GM19455 (cell line): Measurements from ENCODE around the gene SLCO2B1.
A peak's percentile ranks its signal among the peaks of the same experiment; 100 is the strongest.

ENCODE experiments used
- ATAC-seq: cut with Tn5 transposase; IDR thresholded peaks from one replicate; pipeline ENCODE4 v1.9.1; 2021; ENCODE audit not compliant: unreplicated experiment

The SLCO2B1 gene

GRCh38 chr11:75214411-75214821 lies 63.5 kb downstream of the SLCO2B1 start:
- no peak for ATAC-seq

- ATAC-seq: no peak
These were observed 63.9 kb downstream of the SLCO2B1 start for GRCh38 chr11:75214843-75215242.

- no peak for ATAC-seq
These were observed 69.0 kb downstream of the SLCO2B1 start for GRCh38 chr11:75219869-75220268.

- no peak for ATAC-seq
These were observed 73.2 kb downstream of the SLCO2B1 start for GRCh38 chr11:75223954-75224643.

- ATAC-seq: no peak
These were observed 74.9 kb downstream of the SLCO2B1 start for GRCh38 chr11:75225794-75226193.

- no peak for ATAC-seq
These were observed 78.6 kb downstream of the SLCO2B1 start for GRCh38 chr11:75229466-75229865.

- ATAC-seq: no peak
These were observed 79.7 kb downstream of the SLCO2B1 start for GRCh38 chr11:75230621-75231020.

- no peak for ATAC-seq
These were observed 82.9 kb downstream of the SLCO2B1 start for GRCh38 chr11:75233754-75234172.

- no peak for ATAC-seq
These were observed 85.2 kb downstream of the SLCO2B1 start for GRCh38 chr11:75236062-75236461.

- ATAC-seq: no peak
These were observed 86.1 kb downstream of the SLCO2B1 start for GRCh38 chr11:75237050-75237449.

GRCh38 chr11:75238595-75239440 lies 87.9 kb downstream of the SLCO2B1 start:
- ATAC-seq: no peak

- no peak for ATAC-seq
These were observed 88.8 kb downstream of the SLCO2B1 start for GRCh38 chr11:75239531-75240290.

- no peak for ATAC-seq
These were observed 89.6 kb downstream of the SLCO2B1 start, which contains the start of gene TPBGL for GRCh38 chr11:75240311-75241035. TSS of gene TPBGL (plus strand) at chr11:75240774. CDS start at chr11:75241050, 276 bp downstream.

- ATAC-seq: peak; percentile 79
These were observed 90.4 kb downstream of the SLCO2B1 start for GRCh38 chr11:75241036-75241905.

GRCh38 chr11:75241906-75242644 lies 91.2 kb downstream of the SLCO2B1 start:
- ATAC-seq: no peak

GRCh38 chr11:75242722-75243600 lies 92.1 kb downstream of the SLCO2B1 start:
- ATAC-seq: no peak

- no peak for ATAC-seq
These were observed 93.3 kb downstream of the SLCO2B1 start for GRCh38 chr11:75244052-75244814.
